GM20000 (cell line): ENCODE results near the gene SLITRK2.

Source experiments
- DNase-seq: peaks from one replicate; pipeline ENCODE4 v3.0.0; 2012; ENCODE audit warnings: low spot score
- CTCF ChIP-seq: IDR thresholded peaks from 2 replicates; pipeline ENCODE4 v1.5.1; 2012; ENCODE audit warnings: mild to moderate bottlenecking, control low read depth; ENCODE audit errors: extremely low read depth, missing control alignments

The SLITRK2 gene

GRCh38 chrX:145817331-145818185 is at the start of gene SLITRK2:
SLITRK2 (plus strand) TSS chrX:145817829; CDS start chrX:145822426, 4,597 bp downstream.
- no peak for TF ChIP-seq CTCF
- no peak for DNase-seq

- no peak for DNase-seq
- TF ChIP-seq CTCF, result no peak
Measured at GRCh38 chrX:145773006-145773405, 44.6 kb upstream of the SLITRK2 start.

- no peak for DNase-seq
- no peak for TF ChIP-seq CTCF
Measured at GRCh38 chrX:145792281-145792680, 25.3 kb upstream of the SLITRK2 start.

- no peak for DNase-seq
- no peak for TF ChIP-seq CTCF
Measured at GRCh38 chrX:145803508-145803907, 14.1 kb upstream of the SLITRK2 start.

- TF ChIP-seq CTCF, result no peak
- DNase-seq, result no peak
Measured at GRCh38 chrX:145813081-145813480, 4.5 kb upstream of the SLITRK2 start.

- no peak for DNase-seq
- TF ChIP-seq CTCF, result no peak
Measured at GRCh38 chrX:145816601-145817315, 871 bp upstream of the SLITRK2 start.
